A549 treated with GW870086 at 1 μM for 4 hours (cell line): Measurements from ENCODE around the gene IKZF1. TPM values are rescaled to one million over a fixed set of nuclear protein-coding genes. Genes with fewer than 3 reads are reported as not detected.

ENCODE experiments used
- total RNA-seq: library from RNA; stranded (reverse); fragments of 200-300 nt; extraction: Qiagen RNA extraction; gene quantifications from 5 replicates; pipeline ENCODE4 v1.2.3, GENCODE V29; 2022; ENCODE audit warnings: low read depth

IKZF1 gene
- total RNA-seq, result not detected in 5 replicates

DNA sequence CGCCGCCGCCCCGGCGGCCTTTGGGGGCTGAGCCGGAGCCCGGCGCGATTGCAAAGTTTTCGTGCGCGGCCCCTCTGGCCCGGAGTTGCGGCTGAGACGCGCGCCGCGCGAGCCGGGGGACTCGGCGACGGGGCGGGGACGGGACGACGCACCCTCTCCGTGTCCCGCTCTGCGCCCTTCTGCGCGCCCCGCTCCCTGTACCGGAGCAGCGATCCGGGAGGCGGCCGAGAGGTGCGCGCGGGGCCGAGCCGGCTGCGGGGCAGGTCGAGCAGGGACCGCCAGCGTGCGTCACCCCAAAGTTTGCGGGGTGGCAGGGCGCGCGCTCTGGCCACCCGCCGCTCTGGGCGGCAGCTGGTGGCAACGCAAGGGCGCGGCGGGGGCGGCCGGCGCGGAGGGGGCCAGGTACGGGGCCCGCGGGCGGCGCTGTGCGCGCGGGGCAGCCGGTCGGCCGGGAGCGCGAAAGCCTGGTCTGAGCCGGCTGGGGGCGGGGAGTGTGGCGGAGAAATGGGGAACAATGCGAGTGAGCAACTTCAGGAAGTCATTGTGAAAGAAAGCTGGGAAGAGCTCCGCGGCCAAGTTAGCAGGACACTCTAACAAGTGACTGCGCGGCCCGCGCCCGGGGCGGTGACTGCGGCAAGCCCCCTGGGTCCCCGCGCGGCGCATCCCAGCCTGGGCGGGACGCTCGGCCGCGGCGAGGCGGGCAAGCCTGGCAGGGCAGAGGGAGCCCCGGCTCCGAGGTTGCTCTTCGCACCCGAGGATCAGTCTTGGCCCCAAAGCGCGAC is at the start of gene IKZF1:
Gene IKZF1 (plus strand): TSS at position 588 of the 782 bp plus-strand sequence. CDS start 14,346 bp downstream, outside the sequence.

DNA sequence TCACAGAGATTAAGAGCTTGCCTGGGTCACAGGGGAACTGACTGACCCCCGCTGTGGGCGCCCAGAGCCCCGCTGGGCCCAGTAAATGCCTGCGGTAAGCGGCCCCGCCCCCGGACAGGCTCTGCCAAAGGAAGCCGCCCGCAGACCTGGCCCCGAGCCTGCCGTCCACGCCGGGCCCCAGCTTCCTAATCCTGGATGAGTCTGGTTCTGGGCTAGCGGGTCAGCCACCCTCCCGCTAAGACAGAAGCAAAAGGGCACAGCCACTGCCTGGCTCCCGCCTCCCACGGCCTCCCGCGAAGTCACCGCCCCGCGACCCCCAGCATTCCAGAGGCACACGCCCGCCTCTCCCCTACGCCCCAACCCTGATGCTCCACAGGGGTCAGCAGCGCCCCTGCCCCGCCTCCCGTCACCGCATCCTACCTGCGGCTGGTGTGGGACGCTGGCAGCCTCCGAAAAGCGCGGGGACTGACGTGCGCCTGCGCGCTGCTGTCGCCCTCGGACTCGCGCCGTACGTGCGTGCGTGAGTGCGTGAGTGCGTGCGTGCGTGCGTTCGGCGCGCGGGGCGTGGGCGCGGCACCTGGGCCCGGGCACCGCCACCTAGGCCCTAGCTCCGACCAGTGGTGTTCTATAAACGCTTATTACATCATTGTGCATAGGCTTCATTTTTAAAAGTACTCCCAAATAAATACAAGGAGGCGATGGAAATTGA is 145.5 kb downstream of the IKZF1 start, which contains the start of gene FIGNL1:
Gene FIGNL1 (minus strand): TSS at position 470 of the 709 bp plus-strand sequence. CDS start 3,063 bp downstream, outside the sequence.

Other genes with a start within 250 kb of the IKZF1 start
- not detected in 5 replicates for gene ZPBP, start 211.5 kb upstream of the IKZF1 start, total RNA-seq
- 14.3 to 21.1 TPM (median 16.3 TPM) in 5 replicates for gene FIGNL1, start 145.6 kb downstream of the IKZF1 start, total RNA-seq